Small intestine (tissue), 7 donors: ENCODE data around the gene CLRN3. TPM values are rescaled to one million over a fixed set of nuclear protein-coding genes. Genes with fewer than 3 reads are reported as not detected.

Experiments
- DNase-seq, 2 donors: peaks; one replicate each; pipeline versions ENCODE4 v3.0.0 to v3.0.0-alpha.2; 2013
- FAIRE-seq: peaks from 2 replicates; lab custom pipeline; 2012; peaks lifted over from hg19 to GRCh38; lab: Jason Lieb, UNC
- H3K27ac ChIP-seq, 3 donors: one replicate each; pipeline ENCODE4 v1.5.1; 2013; ENCODE audit warnings: low read length in 2 of 3, mild to moderate bottlenecking in 2 of 3, control low read depth in 1 of 3, inconsistent platforms in 1 of 3, low read depth in 1 of 3, moderate library complexity in 1 of 3
- H3K27me3 ChIP-seq, 3 donors: one replicate each; pipeline ENCODE4 v1.6.1; 2013; ENCODE audit warnings: low read length in 3 of 3, inconsistent platforms in 1 of 3; ENCODE audit not compliant: control insufficient read depth in 3 of 3, insufficient read depth in 3 of 3
- H3K36me3 ChIP-seq, 3 donors: one replicate each; pipeline ENCODE4 v1.6.1; 2013; ENCODE audit warnings: low read length in 3 of 3, inconsistent platforms in 1 of 3, low read depth in 1 of 3, mild to moderate bottlenecking in 1 of 3, moderate library complexity in 1 of 3; ENCODE audit not compliant: control insufficient read depth in 3 of 3, insufficient read depth in 2 of 3
- H3K4me1 ChIP-seq, 3 donors: one replicate each; pipeline ENCODE4 v1.6.1; 2013; ENCODE audit warnings: low read length in 2 of 3, inconsistent platforms in 1 of 3, low read depth in 1 of 3, mild to moderate bottlenecking in 1 of 3, moderate library complexity in 1 of 3; ENCODE audit not compliant: control insufficient read depth in 3 of 3, insufficient read depth in 2 of 3
- H3K4me3 ChIP-seq, 3 donors: one replicate each; pipeline ENCODE4 v1.5.1; 2013; ENCODE audit warnings: low read length in 3 of 3, control low read depth in 1 of 3, inconsistent platforms in 1 of 3, low read depth in 1 of 3, mild to moderate bottlenecking in 1 of 3, moderate library complexity in 1 of 3
- H3K9me3 ChIP-seq, 2 donors: one replicate each; pipeline ENCODE4 v1.6.1; 2013; ENCODE audit warnings: low read depth in 1 of 2, low read length in 1 of 2; ENCODE audit not compliant: control insufficient read depth in 2 of 2, insufficient read depth in 1 of 2
- WGBS, 3 donors: extraction: QIAGEN DNeasy Blood & Tissue Kit; methylation state at CpG; one replicate each; pipeline ENCODE4 v1.1.7; 2013; 5-methylcytosine and 5-hydroxymethylcytosine counted together
- polyA plus RNA-seq, 4 donors: library from polyadenylated mRNA; stranded (reverse) in 3 of 4; unstranded in 1 of 4; fragments of 200-250 nt in 3 of 4; fragments of 120-200 nt in 1 of 4; gene quantifications; one replicate each; pipeline versions ENCODE4 v1.2.1 to v1.2.3, GENCODE V29; 2013
- donor health status: healthy with polysubstance abuse.
- donor health status: control.
- donor health status: control.
- donor health status: Bipolar disorder and iron deficiency.
- donor health status: healthy.

The CLRN3 gene
- polyA plus RNA-seq, 4 donors, result 72.0 to 150 (median 93.4) TPM

DNA sequence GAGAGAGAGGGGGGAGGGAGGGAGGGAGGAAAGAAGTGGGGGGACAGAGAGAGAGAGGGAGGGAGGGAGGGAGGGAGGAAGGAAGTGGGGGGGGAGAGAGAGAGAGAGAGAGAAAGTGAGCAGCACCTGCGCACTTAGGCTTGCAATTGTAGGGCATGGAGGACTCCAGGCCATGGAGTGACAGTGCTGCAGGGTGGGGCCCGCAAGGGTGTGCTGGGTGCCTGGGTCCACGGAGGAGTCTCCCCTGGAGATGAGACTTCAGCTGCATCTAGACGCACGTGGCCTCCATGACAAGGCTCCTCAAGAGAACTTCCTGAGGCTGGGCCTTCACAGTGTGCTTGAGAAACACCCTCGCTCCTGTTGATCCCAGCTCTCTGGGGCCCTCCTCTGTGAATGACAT lies 44.5 kb downstream of the CLRN3 start:
- 59 to 81% (median 71%) methylated on average over 6 of the region's 6 CpGs for WGBS, 3 donors
- DNase-seq (no peak), FAIRE-seq (no peak)

DNA sequence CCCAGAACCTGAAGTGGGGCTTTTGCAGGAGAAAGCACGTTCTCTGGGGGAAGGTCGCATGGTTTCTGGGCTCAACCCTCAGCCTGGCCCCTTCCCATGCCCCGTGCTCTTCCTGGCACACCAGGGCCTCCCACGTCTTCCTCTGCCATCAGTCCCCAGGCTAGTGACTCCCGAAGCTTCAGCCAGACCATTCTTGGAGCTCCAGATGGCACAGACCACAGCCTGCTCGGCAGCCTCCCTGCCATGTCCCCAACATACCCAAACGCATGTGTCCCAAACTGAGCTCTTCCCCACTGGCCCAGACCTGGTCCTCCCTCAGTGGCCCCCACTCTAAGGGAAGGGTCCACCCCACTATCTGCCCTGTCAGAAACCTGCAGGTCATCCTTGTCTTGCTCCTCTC lies 47.0 kb downstream of the CLRN3 start:
- DNase-seq, result no peak
- H3K36me3 ChIP-seq, result no peaks in the 10 kb centered on the region
- no peaks in the 10 kb centered on the region for H3K9me3 ChIP-seq
- H3K4me1 ChIP-seq, result no peaks in the 10 kb centered on the region
- 52 to 71% (median 58%) methylated on average over 7 of the region's 7 CpGs for WGBS, 3 donors
- H3K27ac ChIP-seq, result no peak overlapping the region
- FAIRE-seq, result no peak
- H3K27me3 ChIP-seq, result peaks cover 0 to 4% (median 4%) of the 10 kb centered on the region in 3 donors
- no peak overlapping the region for H3K4me3 ChIP-seq

More for the DNA sequence above, 44.5 kb downstream of the CLRN3 start:
- H3K9me3 ChIP-seq, result no peaks in the 10 kb centered on the region
- H3K27me3 ChIP-seq, result peaks cover 0 to 4% (median 2%) of the 10 kb centered on the region in 3 donors
- H3K4me3 ChIP-seq, result no peak overlapping the region
- H3K4me1 ChIP-seq, result no peaks in the 10 kb centered on the region
- H3K27ac ChIP-seq, result no peak overlapping the region
- no peaks in the 10 kb centered on the region for H3K36me3 ChIP-seq

DNA sequence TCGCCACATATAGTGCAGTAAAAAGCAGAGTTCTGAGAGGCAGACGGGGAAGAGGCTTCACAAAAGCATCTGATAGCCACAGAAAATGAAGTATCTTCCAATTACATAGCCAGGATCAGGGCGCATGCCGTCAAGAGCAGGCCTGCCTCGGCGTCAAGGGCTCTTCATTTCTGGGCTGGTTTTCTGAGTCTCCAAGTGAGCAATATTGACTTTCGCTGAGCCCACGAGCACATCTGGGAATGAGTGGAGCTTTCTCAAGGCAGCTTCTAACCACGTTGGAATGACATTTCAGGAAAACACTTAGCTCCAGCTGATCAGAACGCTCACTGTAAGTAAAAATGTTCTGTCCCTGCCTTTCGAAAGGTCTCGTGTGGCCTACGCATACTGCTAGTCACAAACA lies 51.9 kb downstream of the CLRN3 start:
- H3K27me3 ChIP-seq, result peaks cover 0 to 4% (median 4%) of the 10 kb centered on the region in 3 donors
- no peaks in the 10 kb centered on the region for H3K4me1 ChIP-seq
- no peak overlapping the region for H3K27ac ChIP-seq
- WGBS, 3 donors, result 73 to 86% (median 78%) methylated on average over 13 of the region's 13 CpGs
- no peak for FAIRE-seq
- H3K36me3 ChIP-seq, result no peaks in the 10 kb centered on the region
- no peak for DNase-seq
- no peak overlapping the region for H3K4me3 ChIP-seq
- no peaks in the 10 kb centered on the region for H3K9me3 ChIP-seq

DNA sequence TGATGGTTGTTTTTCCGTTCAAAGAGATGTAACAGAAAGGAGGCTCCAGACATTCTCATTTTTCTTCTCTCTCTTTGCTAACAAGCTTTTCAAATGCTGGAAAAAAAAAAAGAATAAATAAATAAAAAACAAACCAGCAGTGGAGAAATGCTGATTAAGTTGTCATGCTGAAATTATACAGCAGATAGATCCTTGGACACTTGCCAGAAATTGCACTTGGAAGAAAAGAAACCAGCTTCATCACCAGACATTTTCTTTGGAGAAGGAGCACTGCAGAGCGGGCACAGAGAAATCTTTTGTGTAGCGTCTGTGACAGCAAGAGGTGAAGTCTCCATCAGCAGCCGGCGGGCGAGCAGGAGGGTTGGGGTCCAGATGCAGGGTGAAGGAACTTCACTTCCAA lies 55.8 kb downstream of the CLRN3 start:
- no peaks in the 10 kb centered on the region for H3K36me3 ChIP-seq
- no peak overlapping the region for H3K4me3 ChIP-seq
- H3K27me3 ChIP-seq, result peaks cover 0 to 2% (median 0%) of the 10 kb centered on the region in 3 donors
- no peaks in the 10 kb centered on the region for H3K9me3 ChIP-seq
- FAIRE-seq (no peak), DNase-seq (no peak)
- 64 to 90% (median 80%) methylated on average over 6 of the region's 6 CpGs for WGBS, 3 donors
- no peaks in the 10 kb centered on the region for H3K4me1 ChIP-seq
- H3K27ac ChIP-seq, result no peak overlapping the region

DNA sequence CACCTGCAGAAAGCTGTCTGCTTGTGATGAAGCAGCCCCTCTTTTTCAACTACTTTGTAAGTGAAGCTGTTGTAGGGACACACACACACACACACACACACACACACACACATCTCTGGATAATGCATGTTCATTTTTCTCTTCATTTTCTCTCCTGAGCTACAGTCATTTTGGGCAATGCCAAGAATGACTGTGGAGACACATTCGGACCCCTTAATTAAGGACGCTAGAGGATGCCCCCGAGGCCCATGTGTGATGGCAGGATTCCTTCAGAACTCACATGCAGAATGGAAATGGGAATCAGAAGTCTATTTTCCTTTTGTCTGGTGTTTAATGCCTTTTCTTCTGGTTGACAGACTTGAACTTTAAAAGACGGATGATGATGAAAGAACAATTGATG lies 56.6 kb downstream of the CLRN3 start:
- FAIRE-seq (no peak), DNase-seq (no peak)
- no peak overlapping the region for H3K4me3 ChIP-seq
- H3K9me3 ChIP-seq, result no peaks in the 10 kb centered on the region
- peaks cover 0 to 2% (median 0%) of the 10 kb centered on the region in 3 donors for H3K27me3 ChIP-seq
- no peaks in the 10 kb centered on the region for H3K36me3 ChIP-seq
- H3K4me1 ChIP-seq, result no peaks in the 10 kb centered on the region
- 85 to 90% (median 88%) methylated on average over 4 of the region's 4 CpGs for WGBS, 3 donors
- no peak overlapping the region for H3K27ac ChIP-seq

DNA sequence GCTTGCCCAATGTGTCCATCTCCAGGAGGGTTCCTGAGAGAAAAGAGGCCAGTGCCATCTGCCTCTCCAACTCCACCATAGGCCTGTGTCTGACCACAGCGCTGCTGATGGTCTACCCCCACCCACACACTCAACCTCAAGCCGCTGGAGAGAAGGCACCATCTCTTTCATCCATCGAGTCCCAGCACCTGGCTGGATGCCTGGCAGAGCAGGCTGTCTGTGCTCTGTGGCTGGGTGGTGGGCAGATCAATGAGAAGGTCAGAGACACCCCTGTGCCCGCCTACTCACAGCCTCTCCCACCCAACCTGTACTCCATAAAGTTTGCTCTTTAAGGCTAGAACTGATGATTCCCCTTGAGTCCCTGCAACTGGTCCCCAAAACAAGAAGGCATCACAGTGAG lies 58.0 kb downstream of the CLRN3 start:
- no peak overlapping the region for H3K4me3 ChIP-seq
- FAIRE-seq, result no peak
- no peaks in the 10 kb centered on the region for H3K4me1 ChIP-seq

DNA sequence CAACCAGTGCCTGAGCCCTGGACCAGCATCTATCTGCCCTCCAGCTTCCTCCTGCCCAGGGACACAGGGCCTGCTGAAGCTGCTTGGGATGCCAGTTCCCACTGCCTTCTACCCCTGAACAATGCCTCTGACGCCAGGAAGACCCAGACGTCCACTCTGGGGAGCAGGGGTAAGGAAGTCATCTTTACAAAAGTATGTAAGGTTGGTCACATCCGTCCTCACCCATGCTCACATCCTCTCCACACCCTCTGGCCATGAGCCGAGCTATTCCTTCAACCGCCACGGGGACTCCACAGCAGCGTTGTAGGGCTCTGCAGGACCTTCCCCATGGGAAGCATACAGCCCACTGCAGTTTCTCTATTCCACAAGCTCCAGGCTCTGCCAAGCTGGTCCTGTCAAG lies 58.5 kb downstream of the CLRN3 start:
- Histone ChIP-seq H3K4me1 (no peaks in the 10 kb centered on the region), H3K4me3 (no peak overlapping the region), H3K27ac (no peak overlapping the region), H3K9me3 (no peaks in the 10 kb centered on the region), H3K27me3 (peaks cover 0 to 2% (median 0%) of the 10 kb centered on the region in 3 donors), H3K36me3 (no peaks in the 10 kb centered on the region)
- DNase-seq, result no peak
- FAIRE-seq, result no peak
- 61 to 77% (median 72%) methylated on average over 7 of the region's 7 CpGs for WGBS, 3 donors

More for the DNA sequence above, 58.0 kb downstream of the CLRN3 start:
- Histone ChIP-seq H3K27ac (no peak overlapping the region), H3K36me3 (no peaks in the 10 kb centered on the region), H3K27me3 (peaks cover 0 to 2% (median 0%) of the 10 kb centered on the region in 3 donors), H3K9me3 (no peaks in the 10 kb centered on the region)
- no peak for DNase-seq
- 61 to 86% (median 77%) methylated on average over 4 of the region's 4 CpGs for WGBS, 3 donors

DNA sequence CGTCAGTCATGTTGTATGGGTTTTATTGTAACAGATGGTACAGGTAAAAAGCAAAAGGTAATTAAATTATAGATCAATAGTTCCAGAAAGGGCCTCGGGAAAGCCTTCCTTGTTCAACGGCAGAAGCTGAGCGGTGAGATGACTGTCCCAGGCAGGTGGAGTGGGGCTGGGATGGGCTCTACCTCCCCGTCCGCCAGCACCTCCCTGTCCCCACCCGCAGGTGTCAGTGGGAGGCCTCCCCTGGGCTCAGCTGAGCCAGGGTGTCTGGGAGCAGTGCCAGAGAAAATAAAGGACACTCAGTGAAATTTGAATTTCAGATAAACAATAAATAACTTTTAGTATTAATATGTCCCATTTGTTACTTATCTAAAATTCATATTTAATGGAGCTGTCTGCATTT lies 58.9 kb downstream of the CLRN3 start:
- H3K36me3 ChIP-seq, result no peaks in the 10 kb centered on the region
- DNase-seq (no peak), FAIRE-seq (no peak)
- 11 to 76% (median 44%) methylated on average over 7 of the region's 7 CpGs for WGBS, 3 donors
- no peak overlapping the region for H3K4me3 ChIP-seq
- H3K9me3 ChIP-seq, result no peaks in the 10 kb centered on the region
- no peak overlapping the region for H3K27ac ChIP-seq
- H3K4me1 ChIP-seq, result no peaks in the 10 kb centered on the region
- H3K27me3 ChIP-seq, result peaks cover 0 to 2% (median 0%) of the 10 kb centered on the region in 3 donors

DNA sequence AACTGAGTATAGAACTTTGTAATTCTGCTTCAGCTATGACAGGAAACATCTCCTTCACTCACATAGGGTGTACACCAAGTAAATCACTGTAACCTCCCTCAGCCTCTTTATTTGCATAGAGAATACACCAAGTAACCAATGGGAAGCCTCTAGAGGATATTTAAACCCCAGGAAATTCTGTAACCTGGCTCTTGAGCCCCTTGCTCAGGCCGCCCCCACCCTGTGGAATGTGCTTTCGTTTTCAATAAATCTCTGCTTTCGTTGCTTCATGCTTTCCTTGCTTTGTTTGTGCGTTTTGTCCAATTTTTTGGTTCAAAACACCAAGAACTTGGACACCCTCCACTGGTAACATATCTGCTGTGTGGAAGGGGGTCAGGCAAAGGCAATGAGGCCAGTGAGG lies 60.2 kb downstream of the CLRN3 start:
- no peaks in the 10 kb centered on the region for H3K9me3 ChIP-seq
- H3K4me3 ChIP-seq, result no peak overlapping the region
- H3K4me1 ChIP-seq, result no peaks in the 10 kb centered on the region
- DNase-seq (peak in 1 of 2 donors; percentile 5), FAIRE-seq (no peak)
- H3K27me3 ChIP-seq, result peaks cover 0 to 2% (median 0%) of the 10 kb centered on the region in 3 donors
- H3K36me3 ChIP-seq, result no peaks in the 10 kb centered on the region
- WGBS, 3 donors, result 32 to 41% (median 36%) methylated on average over 4 of the region's 4 CpGs
- no peak overlapping the region for H3K27ac ChIP-seq
